Subcutaneous adipose tissue (tissue), 4 donors: ENCODE data around the gene MINDY1. TPM values are rescaled to one million over a fixed set of nuclear protein-coding genes. Genes with fewer than 3 reads are reported as not detected.

ENCODE experiments used
- CTCF ChIP-seq: fragments of 450-650 bp; IDR thresholded peaks from one replicate; pipeline ENCODE4 v1.5.1; 2016; ENCODE audit warnings: low read depth, mild to moderate bottlenecking, control low read depth, antibody characterized with exemption, moderate library complexity
- total RNA-seq, 4 donors: library from RNA; depleted of rRNA; stranded (reverse); fragments of >200 nt; gene quantifications; one replicate each; pipeline ENCODE4 v1.1.0, GENCODE V29; 2016

Gene MINDY1
- total RNA-seq, 4 donors from 2014 or later: 8.5 to 31.4 (median 30.7) TPM

- no peak for TF ChIP-seq CTCF
These were observed 24.6 kb downstream of the MINDY1 start, which contains the start of gene ANXA9 for GRCh38 chr1:150981805-150982712. ANXA9 (plus strand) TSS chr1:150982292; CDS start chr1:150983106, 814 bp downstream.

- TF ChIP-seq CTCF: no peak
These were observed 25.4 kb downstream of the MINDY1 start for GRCh38 chr1:150981177-150981804.

DNA sequence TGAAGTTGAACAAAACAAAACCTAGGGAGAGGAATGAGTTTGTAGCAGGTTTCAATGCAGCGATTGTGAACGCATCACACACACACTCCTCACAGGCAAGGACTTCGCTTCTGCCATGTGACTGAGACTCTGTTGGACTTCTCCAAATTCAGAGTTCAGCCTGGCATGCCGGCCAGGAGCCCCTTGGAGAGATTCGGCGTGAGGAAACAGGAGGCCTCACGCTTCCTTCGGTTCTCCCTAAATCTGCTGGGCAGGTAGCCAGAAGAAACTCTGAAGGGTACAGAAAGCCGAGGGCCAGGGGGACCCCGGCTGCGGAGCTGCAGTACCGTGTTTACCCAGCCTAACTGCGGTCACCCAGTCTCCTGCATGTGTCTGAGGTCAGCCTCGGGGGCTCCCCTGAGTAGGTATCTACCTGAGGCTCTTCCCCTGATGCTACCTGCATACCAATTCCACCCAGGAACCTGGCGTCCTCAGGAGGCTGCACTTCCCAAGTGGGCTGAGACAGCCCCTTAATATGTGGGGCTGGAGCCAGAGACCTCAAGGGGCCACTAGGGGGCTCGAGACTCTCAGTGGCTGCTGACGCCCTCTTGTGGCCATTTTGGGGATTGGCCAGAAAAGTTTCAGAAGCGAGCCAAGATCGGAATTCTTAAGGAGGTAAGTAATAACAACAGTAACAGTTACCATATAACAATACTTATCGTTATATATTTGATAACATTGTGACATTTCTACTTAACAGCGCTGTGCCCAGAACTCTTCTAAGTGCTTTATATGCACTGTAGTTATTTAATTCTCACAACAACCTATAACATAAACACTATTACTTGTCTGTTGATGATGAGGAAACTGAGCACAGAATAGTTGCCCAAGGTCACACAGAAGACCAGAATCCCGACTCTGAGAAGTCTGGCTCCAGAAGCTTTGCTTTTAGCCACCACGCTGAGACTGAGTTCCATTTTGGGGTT is 27.3 kb downstream of the MINDY1 start:
- no peak for TF ChIP-seq CTCF

DNA sequence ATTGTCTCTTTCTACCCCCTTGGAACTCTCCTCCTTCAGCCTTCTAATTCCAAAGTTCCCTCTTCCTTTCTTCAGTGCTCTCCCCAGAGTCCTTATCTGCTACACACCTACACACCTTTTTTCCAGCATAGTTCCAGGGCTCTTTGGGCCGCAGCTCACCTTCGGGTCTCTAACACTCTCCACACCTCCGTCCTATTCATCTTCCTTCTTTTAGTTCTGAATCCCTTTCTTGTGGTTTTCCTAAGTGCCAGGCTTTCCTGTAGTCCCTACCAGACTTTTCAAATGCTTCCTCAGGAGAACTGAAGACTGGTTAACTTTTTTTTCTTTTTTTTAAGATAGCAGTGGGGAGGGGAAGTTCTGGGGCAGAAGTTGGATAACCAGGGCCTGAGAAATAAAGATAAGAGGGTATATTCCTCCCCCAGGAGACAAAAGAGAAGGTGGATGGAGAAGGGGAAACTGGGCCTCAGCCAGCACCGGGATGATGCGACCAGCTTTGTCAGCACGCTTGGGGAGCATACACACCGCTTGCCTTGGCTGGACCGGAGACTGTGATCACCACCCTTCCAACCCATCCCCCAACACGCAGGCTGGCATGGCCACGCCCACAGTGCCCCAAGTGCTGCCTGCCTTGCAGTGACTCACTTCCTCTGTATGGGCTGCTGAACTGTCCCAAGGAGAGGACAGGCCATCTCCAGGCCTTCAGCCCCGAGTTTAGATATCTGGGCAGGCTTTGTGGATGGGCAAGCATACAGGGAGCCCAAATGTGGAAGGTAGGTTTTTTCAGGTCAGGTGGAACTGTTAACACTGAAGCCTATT is 29.6 kb downstream of the MINDY1 start:
- no peak for TF ChIP-seq CTCF

DNA sequence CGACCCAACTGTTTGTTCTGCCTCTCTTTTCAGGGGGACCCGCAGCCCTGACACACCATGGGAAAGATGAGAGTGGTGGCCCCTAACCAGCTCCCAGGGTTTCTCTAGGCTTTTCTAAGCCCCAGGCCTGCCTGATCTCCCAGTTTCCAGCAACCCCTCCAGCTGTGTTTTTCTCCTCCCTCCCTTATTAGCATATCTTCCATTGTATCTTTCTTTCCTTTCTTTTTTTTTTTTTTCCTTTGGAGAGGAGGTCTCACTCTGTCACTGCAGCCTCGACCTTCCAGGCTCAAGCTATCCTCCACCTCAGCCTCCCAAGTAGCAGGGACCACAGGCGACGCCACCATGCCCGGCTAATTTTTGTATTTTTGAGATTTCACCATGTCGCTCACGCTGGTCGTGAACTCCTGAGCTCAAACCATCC is 30.3 kb downstream of the MINDY1 start:
- TF ChIP-seq CTCF: no peak

- TF ChIP-seq CTCF: no peak
These were observed 31.9 kb downstream of the MINDY1 start, which contains the start of gene CERS2 for GRCh38 chr1:150974580-150975478. CERS2 (minus strand) TSS chr1:150974835; CDS start chr1:150969090, 5,745 bp downstream.
